GM23338 (cell line): ENCODE data around the gene PNPLA1. TPM values are rescaled to one million over a fixed set of nuclear protein-coding genes. Genes with fewer than 3 reads are reported as not detected.

Source experiments
- ATAC-seq: fragments of 200-7000 bp; cut with Tn5 transposase; 3 replicates; pipeline ENCODE4 v1.9.1; 2020
- DNase-seq: peaks from one replicate; pipeline ENCODE4 v3.0.0-alpha.2; 2015; ENCODE audit warnings: low spot score
- H2AFZ ChIP-seq: fragments of 200-600 bp; sonication (generic); 2 replicates; pipeline ENCODE4 v1.8.0; 2016; ENCODE audit warnings: antibody characterized with exemption, mild to moderate bottlenecking, moderate library complexity
- H3F3A ChIP-seq: fragments of 200-600 bp; sonication (generic); replicated peaks from 2 replicates; pipeline ENCODE4 v1.8.0; 2017; ENCODE audit warnings: antibody characterized with exemption, mixed run types, low read depth
- H3K27ac ChIP-seq: fragments of 200-600 bp; sonication (generic); 2 replicates; pipeline ENCODE4 v1.6.1; 2016; ENCODE audit warnings: low read depth
- H3K27me3 ChIP-seq: fragments of 200-600 bp; sonication (generic); 2 replicates; pipeline ENCODE4 v1.8.0; 2016; ENCODE audit warnings: mild to moderate bottlenecking, mixed run types, moderate library complexity; ENCODE audit not compliant: insufficient read depth
- H3K36me3 ChIP-seq: fragments of 200-600 bp; sonication (generic); 2 replicates; pipeline ENCODE4 v1.8.0; 2016; ENCODE audit warnings: mild to moderate bottlenecking; ENCODE audit not compliant: insufficient read depth
- H3K4me1 ChIP-seq: fragments of 200-600 bp; sonication (generic); 2 replicates; pipeline ENCODE4 v1.8.0; 2016; ENCODE audit warnings: mild to moderate bottlenecking, moderate library complexity; ENCODE audit not compliant: insufficient read depth
- H3K4me2 ChIP-seq: fragments of 200-600 bp; sonication (generic); 2 replicates; pipeline ENCODE4 v1.7.1; 2017; ENCODE audit warnings: mixed run types
- H3K4me3 ChIP-seq: fragments of 200-600 bp; sonication (generic); 2 replicates; pipeline ENCODE4 v1.6.1; 2016; ENCODE audit warnings: mixed run types
- H3K79me2 ChIP-seq: fragments of 200-600 bp; sonication (generic); replicated peaks from 2 replicates; pipeline ENCODE4 v1.8.0; 2017; ENCODE audit warnings: mild to moderate bottlenecking; ENCODE audit not compliant: insufficient read depth
- H3K9me2 ChIP-seq: fragments of 200-600 bp; sonication (generic); 2 replicates; pipeline ENCODE4 v1.8.0; 2017; ENCODE audit not compliant: insufficient read depth
- H4K20me1 ChIP-seq: fragments of 200-600 bp; sonication (generic); replicated peaks from 2 replicates; pipeline ENCODE4 v1.8.0; 2017; ENCODE audit warnings: mild to moderate bottlenecking; ENCODE audit not compliant: insufficient read depth
- H3K27ac Mint-ChIP-seq: 2 replicates; pipeline ENCODE4 v1.8.0; 2020; ENCODE audit warnings: inconsistent platforms, mild to moderate bottlenecking, moderate library complexity, mixed read lengths
- H3K27me3 Mint-ChIP-seq: 3 replicates; pipeline ENCODE4 v1.8.0; 2022; ENCODE audit warnings: low read depth, mild to moderate bottlenecking, moderate library complexity, mixed read lengths, inconsistent platforms; ENCODE audit not compliant: insufficient read depth, poor library complexity
- H3K36me3 Mint-ChIP-seq: 3 replicates; pipeline ENCODE4 v1.8.0; 2021; ENCODE audit warnings: low read depth, mild to moderate bottlenecking, inconsistent platforms, moderate library complexity, mixed read lengths
- H3K4me1 Mint-ChIP-seq: 3 replicates; pipeline ENCODE4 v1.8.0; 2020; ENCODE audit warnings: mild to moderate bottlenecking, inconsistent platforms, mixed read lengths
- H3K4me3 Mint-ChIP-seq: 3 replicates; pipeline ENCODE4 v1.8.0; 2021; ENCODE audit warnings: moderate library complexity, mild to moderate bottlenecking, inconsistent platforms, mixed read lengths
- H3K9me3 Mint-ChIP-seq: 3 replicates; pipeline ENCODE4 v1.8.0; 2020; ENCODE audit warnings: moderate library complexity, mild to moderate bottlenecking, inconsistent platforms, mixed read lengths
- CREB1 ChIP-seq: fragments of 250-450 bp; sonication (Bioruptor Pico); IDR thresholded peaks from 2 replicates; pipeline ENCODE4 v1.5.0; 2020; ENCODE audit warnings: low read depth, mild to moderate bottlenecking, moderate library complexity
- CTCF ChIP-seq, 2 experiments: fragments of 200-600 bp in 1 of 2; sonication (generic) in 1 of 2; conservative IDR thresholded peaks; 2 replicates each; pipeline versions ENCODE4 v1.5.1 to v1.6.1; 2016 to 2017; ENCODE audit warnings: antibody characterized with exemption in 2 of 2, low read depth in 2 of 2, mild to moderate bottlenecking in 2 of 2, moderate library complexity in 1 of 2
- EZH2 ChIP-seq: fragments of 200-600 bp; sonication (generic); IDR thresholded peaks from one replicate; pipeline ENCODE4 v1.8.0; 2017; ENCODE audit warnings: antibody characterized with exemption, mild to moderate bottlenecking, low read depth; ENCODE audit not compliant: unreplicated experiment
- EZH2phosphoT487 ChIP-seq: fragments of 200-600 bp; sonication (generic); IDR thresholded peaks from one replicate; pipeline ENCODE4 v1.8.1; 2018; ENCODE audit warnings: antibody characterized with exemption; ENCODE audit not compliant: unreplicated experiment
- JUNB ChIP-seq: IDR thresholded peaks from one replicate; pipeline ENCODE4 v1.6.1; 2016; ENCODE audit warnings: antibody characterized with exemption; ENCODE audit not compliant: unreplicated experiment
- NANOG ChIP-seq: IDR thresholded peaks from 2 replicates; pipeline ENCODE4 v1.6.1; 2016; ENCODE audit warnings: antibody characterized with exemption, borderline replicate concordance
- POLR2AphosphoS5 ChIP-seq: IDR thresholded peaks from 2 replicates; pipeline ENCODE4 v1.6.1; 2016; ENCODE audit warnings: antibody characterized with exemption, low read depth
- REST ChIP-seq: IDR thresholded peaks from one replicate; pipeline ENCODE4 v1.6.1; 2018; ENCODE audit warnings: antibody characterized with exemption; ENCODE audit not compliant: unreplicated experiment
- STAT1 ChIP-seq: IDR thresholded peaks from one replicate; pipeline ENCODE4 v1.6.1; 2016; ENCODE audit warnings: antibody characterized with exemption; ENCODE audit not compliant: unreplicated experiment
- ZNF114 ChIP-seq: fragments of 250-450 bp; sonication (Bioruptor Pico); IDR thresholded peaks from 2 replicates; pipeline ENCODE4 v1.5.0; 2020; ENCODE audit warnings: mild to moderate bottlenecking, moderate library complexity
- ZNF331 ChIP-seq: fragments of 250-450 bp; sonication (Bioruptor Pico); IDR thresholded peaks from 2 replicates; pipeline ENCODE4 v1.5.0; 2020; ENCODE audit warnings: low read depth, mild to moderate bottlenecking, moderate library complexity
- polyA plus RNA-seq: library from polyadenylated mRNA; unstranded; fragments of >200 nt; fragmentation: Nextera tagmentation; extraction: Ambion mirVana; gene quantifications from 2 replicates; pipeline ENCODE4 v1.2.1, GENCODE V29; 2016
- total RNA-seq: library from RNA; depleted of rRNA; stranded (reverse); fragments of >200 nt; shearing (Covaris generic); gene quantifications from 2 replicates; pipeline ENCODE4 v1.2.3, GENCODE V29; 2014
- TF ChIP-seq, protein P1 (sequence below): fragments of 250-450 bp; sonication (Bioruptor Pico); IDR thresholded peaks from 2 replicates; pipeline ENCODE4 v1.5.0; 2020; ENCODE audit warnings: mild to moderate bottlenecking, moderate library complexity
- TF ChIP-seq, protein P2 (sequence below): IDR thresholded peaks from 2 replicates; pipeline ENCODE4 v1.6.1; 2016; ENCODE audit warnings: antibody characterized with exemption

PNPLA1 gene
- total and polyA plus RNA-seq, 2 experiments from 2014 or later, result not detected

DNA sequence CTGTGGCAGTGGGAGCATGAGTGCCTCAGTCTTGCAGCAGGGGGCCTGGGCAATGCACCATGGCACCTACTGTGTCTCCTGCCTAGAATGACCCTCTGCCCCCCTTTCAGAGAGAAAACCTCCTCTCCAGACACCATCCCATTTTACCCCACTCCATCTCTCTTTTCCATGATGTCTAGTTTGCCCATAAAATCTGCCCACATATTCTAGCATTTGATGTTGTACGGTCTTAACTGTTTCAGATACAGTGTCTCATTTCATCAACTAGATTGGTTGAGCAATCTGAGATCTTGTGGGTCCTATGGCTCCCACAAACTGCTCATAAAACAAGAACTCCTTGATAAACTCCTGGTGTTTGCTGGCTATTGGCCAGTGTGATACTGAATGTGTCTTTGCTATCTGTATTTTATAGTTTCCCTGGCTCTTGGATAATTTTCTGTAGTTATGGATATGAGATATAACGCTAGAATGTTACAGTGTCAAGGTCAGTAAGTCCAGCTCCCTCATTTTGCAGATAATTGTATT is 8.1 kb downstream of the PNPLA1 start:
- Histone ChIP-seq H3F3A (no peaks in the 10 kb centered on the region), H2AFZ (no peak overlapping the region), H3K9me2 (no peaks in the 10 kb centered on the region), H3K27me3 (no peaks in the 10 kb centered on the region), H3K4me1 (no peaks in the 10 kb centered on the region), H3K79me2 (no peaks in the 10 kb centered on the region), H3K27ac (no peak overlapping the region), H3K4me2 (no peak overlapping the region), H3K36me3 (no peaks in the 10 kb centered on the region), H4K20me1 (no peaks in the 10 kb centered on the region), H3K4me3 (no peak overlapping the region)
- no peak for ATAC-seq
- H3K4me1 Mint-ChIP-seq, result no peaks in the 10 kb centered on the region
- H3K36me3 Mint-ChIP-seq, result no peaks in the 10 kb centered on the region
- H3K4me3 Mint-ChIP-seq, result no peak overlapping the region
- no peaks in the 10 kb centered on the region for H3K9me3 Mint-ChIP-seq
- no peak for TF ChIP-seq ZNF331 (CRISPR knock-in tag)
- TF ChIP-seq POLR2AphosphoS5, result no peak
- TF ChIP-seq ZNF114 (CRISPR knock-in tag), result no peak
- no peak for TF ChIP-seq EZH2
- TF ChIP-seq JUNB, result no peak
- no peak for TF ChIP-seq STAT1
- TF ChIP-seq, protein P1, sequence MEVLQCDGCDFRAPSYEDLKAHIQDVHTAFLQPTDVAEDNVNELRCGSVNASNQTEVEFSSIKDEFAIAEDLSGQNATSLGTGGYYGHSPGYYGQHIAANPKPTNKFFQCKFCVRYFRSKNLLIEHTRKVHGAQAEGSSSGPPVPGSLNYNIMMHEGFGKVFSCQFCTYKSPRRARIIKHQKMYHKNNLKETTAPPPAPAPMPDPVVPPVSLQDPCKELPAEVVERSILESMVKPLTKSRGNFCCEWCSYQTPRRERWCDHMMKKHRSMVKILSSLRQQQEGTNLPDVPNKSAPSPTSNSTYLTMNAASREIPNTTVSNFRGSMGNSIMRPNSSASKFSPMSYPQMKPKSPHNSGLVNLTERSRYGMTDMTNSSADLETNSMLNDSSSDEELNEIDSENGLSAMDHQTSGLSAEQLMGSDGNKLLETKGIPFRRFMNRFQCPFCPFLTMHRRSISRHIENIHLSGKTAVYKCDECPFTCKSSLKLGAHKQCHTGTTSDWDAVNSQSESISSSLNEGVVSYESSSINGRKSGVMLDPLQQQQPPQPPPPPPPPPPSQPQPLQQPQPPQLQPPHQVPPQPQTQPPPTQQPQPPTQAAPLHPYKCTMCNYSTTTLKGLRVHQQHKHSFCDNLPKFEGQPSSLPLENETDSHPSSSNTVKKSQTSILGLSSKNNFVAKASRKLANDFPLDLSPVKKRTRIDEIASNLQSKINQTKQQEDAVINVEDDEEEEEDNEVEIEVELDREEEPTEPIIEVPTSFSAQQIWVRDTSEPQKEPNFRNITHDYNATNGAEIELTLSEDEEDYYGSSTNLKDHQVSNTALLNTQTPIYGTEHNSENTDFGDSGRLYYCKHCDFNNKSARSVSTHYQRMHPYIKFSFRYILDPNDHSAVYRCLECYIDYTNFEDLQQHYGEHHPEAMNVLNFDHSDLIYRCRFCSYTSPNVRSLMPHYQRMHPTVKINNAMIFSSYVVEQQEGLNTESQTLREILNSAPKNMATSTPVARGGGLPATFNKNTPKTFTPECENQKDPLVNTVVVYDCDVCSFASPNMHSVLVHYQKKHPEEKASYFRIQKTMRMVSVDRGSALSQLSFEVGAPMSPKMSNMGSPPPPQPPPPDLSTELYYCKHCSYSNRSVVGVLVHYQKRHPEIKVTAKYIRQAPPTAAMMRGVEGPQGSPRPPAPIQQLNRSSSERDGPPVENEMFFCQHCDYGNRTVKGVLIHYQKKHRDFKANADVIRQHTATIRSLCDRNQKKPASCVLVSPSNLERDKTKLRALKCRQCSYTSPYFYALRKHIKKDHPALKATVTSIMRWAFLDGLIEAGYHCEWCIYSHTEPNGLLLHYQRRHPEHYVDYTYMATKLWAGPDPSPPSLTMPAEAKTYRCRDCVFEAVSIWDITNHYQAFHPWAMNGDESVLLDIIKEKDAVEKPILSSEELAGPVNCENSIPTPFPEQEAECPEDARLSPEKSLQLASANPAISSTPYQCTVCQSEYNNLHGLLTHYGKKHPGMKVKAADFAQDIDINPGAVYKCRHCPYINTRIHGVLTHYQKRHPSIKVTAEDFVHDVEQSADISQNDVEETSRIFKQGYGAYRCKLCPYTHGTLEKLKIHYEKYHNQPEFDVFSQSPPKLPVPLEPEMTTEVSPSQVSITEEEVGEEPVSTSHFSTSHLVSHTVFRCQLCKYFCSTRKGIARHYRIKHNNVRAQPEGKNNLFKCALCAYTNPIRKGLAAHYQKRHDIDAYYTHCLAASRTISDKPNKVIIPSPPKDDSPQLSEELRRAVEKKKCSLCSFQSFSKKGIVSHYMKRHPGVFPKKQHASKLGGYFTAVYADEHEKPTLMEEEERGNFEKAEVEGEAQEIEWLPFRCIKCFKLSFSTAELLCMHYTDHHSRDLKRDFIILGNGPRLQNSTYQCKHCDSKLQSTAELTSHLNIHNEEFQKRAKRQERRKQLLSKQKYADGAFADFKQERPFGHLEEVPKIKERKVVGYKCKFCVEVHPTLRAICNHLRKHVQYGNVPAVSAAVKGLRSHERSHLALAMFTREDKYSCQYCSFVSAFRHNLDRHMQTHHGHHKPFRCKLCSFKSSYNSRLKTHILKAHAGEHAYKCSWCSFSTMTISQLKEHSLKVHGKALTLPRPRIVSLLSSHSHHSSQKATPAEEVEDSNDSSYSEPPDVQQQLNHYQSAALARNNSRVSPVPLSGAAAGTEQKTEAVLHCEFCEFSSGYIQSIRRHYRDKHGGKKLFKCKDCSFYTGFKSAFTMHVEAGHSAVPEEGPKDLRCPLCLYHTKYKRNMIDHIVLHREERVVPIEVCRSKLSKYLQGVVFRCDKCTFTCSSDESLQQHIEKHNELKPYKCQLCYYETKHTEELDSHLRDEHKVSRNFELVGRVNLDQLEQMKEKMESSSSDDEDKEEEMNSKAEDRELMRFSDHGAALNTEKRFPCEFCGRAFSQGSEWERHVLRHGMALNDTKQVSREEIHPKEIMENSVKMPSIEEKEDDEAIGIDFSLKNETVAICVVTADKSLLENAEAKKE (CRISPR knock-in tag), result no peak
- no peak for TF ChIP-seq CREB1 (CRISPR knock-in tag)
- no peak for TF ChIP-seq CTCF (conservative IDR thresholded peaks at IDR 0.05; ENCODE audit: low read depth in 2 of 2)
- TF ChIP-seq NANOG, result no peak
- TF ChIP-seq, protein P2, sequence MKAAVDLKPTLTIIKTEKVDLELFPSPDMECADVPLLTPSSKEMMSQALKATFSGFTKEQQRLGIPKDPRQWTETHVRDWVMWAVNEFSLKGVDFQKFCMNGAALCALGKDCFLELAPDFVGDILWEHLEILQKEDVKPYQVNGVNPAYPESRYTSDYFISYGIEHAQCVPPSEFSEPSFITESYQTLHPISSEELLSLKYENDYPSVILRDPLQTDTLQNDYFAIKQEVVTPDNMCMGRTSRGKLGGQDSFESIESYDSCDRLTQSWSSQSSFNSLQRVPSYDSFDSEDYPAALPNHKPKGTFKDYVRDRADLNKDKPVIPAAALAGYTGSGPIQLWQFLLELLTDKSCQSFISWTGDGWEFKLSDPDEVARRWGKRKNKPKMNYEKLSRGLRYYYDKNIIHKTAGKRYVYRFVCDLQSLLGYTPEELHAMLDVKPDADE, result no peak
- TF ChIP-seq EZH2phosphoT487, result no peak
- TF ChIP-seq REST, result no peak
- H3K27ac Mint-ChIP-seq, result no peak overlapping the region
- no peak for DNase-seq
- peaks cover 7% of the 10 kb centered on the region for H3K27me3 Mint-ChIP-seq
